HepG2 (cell line): Measurements from ENCODE around the gene RBM19. TPM values are rescaled to one million over a fixed set of nuclear protein-coding genes. Genes with fewer than 3 reads are reported as not detected.

Experiments used
- FOXK2 ChIP-seq: fragments of 450-650 bp; IDR thresholded peaks from 2 replicates; pipeline ENCODE4 v1.6.1; 2016
- HOXA7 ChIP-seq: sonication (generic); formaldehyde crosslinking; IDR thresholded peaks from 2 replicates; pipeline ENCODE4 v1.8.1; 2022; ENCODE audit warnings: mild to moderate bottlenecking, missing genetic modification reagents, moderate library complexity
- NFATC3 ChIP-seq: sonication (generic); formaldehyde crosslinking; IDR thresholded peaks from 2 replicates; pipeline ENCODE4 v1.5.1; 2020; ENCODE audit warnings: mild to moderate bottlenecking, missing genetic modification reagents
- NR2F6 ChIP-seq, 2 experiments: IDR thresholded peaks; 2 replicates each; pipeline ENCODE4 v1.6.1; 2016; ENCODE audit warnings: antibody characterized with exemption in 1 of 2, mild to moderate bottlenecking in 1 of 2
- ZFP36 ChIP-seq: fragments of 150-350 bp; IDR thresholded peaks from 2 replicates; pipeline ENCODE4 v1.6.1; 2018; ENCODE audit warnings: borderline replicate concordance, low read length, low read depth; ENCODE audit not compliant: partially characterized antibody
- ZNF326 ChIP-seq: sonication (generic); formaldehyde crosslinking; IDR thresholded peaks from 2 replicates; pipeline ENCODE4 v1.4.0; 2020; ENCODE audit warnings: missing genetic modification reagents, borderline replicate concordance
- polyA plus RNA-seq, 8 experiments: library from polyadenylated mRNA; depleted of rRNA in 3 of 8; stranded (reverse) in 7 of 8; unstranded in 1 of 8; fragments of >200 nt; fragmentation: Illumina TruSeq in 4 of 8; extraction: Trizol in 4 of 8; gene quantifications; 2 replicates each; pipeline versions ENCODE4 v1.2.1 to v1.2.3, GENCODE V29; 2011 to 2016; ENCODE audit warnings: low read depth in 4 of 8, missing spikeins in 1 of 8, mixed read lengths in 1 of 8; ENCODE audit not compliant: insufficient read depth in 1 of 8
- total RNA-seq, 5 experiments: library from RNA; depleted of rRNA; stranded (reverse); fragments of >200 nt; fragmentation: Illumina TruSeq; extraction: Trizol; gene quantifications; 2 replicates each; pipeline ENCODE4 v1.2.3, GENCODE V29; 2016; ENCODE audit warnings: low read depth in 1 of 5
- TF ChIP-seq, protein P1 (sequence below): sonication (generic); formaldehyde crosslinking; IDR thresholded peaks from 2 replicates; pipeline ENCODE4 v1.4.0; 2020; ENCODE audit warnings: missing genetic modification reagents
- TF ChIP-seq, protein P2 (sequence below): sonication (generic); formaldehyde crosslinking; IDR thresholded peaks from 2 replicates; pipeline ENCODE4 v1.4.0; 2020; ENCODE audit warnings: low read depth, mild to moderate bottlenecking, missing genetic modification reagents
- TF ChIP-seq, protein P3 (sequence below): sonication (generic); formaldehyde crosslinking; IDR thresholded peaks from 2 replicates; pipeline ENCODE4 v1.4.0; 2020; ENCODE audit warnings: missing genetic modification reagents
- TF ChIP-seq, protein P4 (sequence below): sonication (generic); formaldehyde crosslinking; IDR thresholded peaks from 2 replicates; pipeline ENCODE4 v1.5.1; 2020; ENCODE audit warnings: mild to moderate bottlenecking, moderate library complexity, missing genetic modification reagents
- TF ChIP-seq, protein P5 (sequence below): sonication (generic); formaldehyde crosslinking; IDR thresholded peaks from 2 replicates; pipeline ENCODE4 v1.9.0; 2021; ENCODE audit warnings: missing genetic modification reagents, borderline replicate concordance
- TF ChIP-seq, protein P6 (sequence below): sonication (generic); formaldehyde crosslinking; IDR thresholded peaks from 2 replicates; pipeline ENCODE4 v1.9.0; 2022; ENCODE audit warnings: missing genetic modification reagents, mild to moderate bottlenecking, borderline replicate concordance

RBM19 gene
- total and polyA plus RNA-seq, 2 of the 13 experiments (the other 11 are each of a cell fraction or from before 2014, with no cell fraction given), result 19.3 to 32.2 TPM

DNA sequence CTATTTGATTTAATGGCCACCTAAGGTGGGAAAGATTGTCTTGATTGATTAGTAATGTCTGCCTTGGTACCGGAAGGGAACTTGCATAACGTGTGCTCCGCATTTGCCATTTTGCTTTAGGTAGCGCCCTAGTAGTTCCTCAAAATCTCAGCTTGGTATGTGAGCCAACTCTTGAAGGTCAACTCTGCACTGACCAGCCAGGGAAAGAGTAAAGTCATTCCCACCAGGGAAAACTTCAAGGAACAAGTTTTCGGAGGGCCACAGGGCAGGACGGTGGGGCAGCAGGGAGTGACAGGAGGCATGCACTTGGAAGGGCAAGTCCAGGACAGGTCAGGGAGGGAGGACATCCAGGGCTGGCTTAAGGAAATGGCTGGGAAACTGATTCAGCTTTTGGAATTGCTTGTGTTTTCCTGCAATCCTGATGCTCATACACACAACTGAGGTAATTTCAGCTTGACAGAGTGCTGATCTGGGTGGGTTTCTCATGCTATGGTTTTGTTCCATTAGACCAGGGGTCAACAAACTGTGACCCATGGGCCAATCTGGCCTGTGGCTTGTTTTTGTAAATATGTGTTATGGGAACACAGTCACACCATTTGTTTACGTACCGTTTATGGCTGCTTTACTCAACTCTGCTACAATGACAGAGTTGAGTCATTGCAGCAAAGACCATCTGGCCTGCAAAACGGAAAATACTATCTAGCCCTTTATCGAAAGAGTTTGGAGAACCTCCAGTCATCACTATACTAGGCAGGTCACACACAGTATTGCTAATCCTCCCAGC, 184.5 kb downstream of the RBM19 start (continued):
- TF ChIP-seq, protein P1, sequence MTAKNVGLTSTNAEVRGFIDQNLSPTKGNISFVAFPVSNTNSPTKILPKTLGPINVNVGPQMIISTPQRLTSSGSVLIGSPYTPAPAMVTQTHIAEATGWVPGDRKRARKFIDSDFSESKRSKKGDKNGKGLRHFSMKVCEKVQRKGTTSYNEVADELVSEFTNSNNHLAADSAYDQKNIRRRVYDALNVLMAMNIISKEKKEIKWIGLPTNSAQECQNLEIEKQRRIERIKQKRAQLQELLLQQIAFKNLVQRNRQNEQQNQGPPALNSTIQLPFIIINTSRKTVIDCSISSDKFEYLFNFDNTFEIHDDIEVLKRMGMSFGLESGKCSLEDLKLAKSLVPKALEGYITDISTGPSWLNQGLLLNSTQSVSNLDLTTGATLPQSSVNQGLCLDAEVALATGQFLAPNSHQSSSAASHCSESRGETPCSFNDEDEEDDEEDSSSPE (CRISPR knock-in tag), result no peak
- TF ChIP-seq ZFP36 (no peak), ZNF326 (CRISPR knock-in tag) (no peak), HOXA7 (CRISPR knock-in tag) (no peak), FOXK2 (no peak), NR2F6 (IDR thresholded peaks at IDR 0.05) (peak; percentile 49), NR2F6 (CRISPR knock-in tag; IDR thresholded peaks at IDR 0.05) (0 out of 2 replicates have a peak, but pooled peaks have one; percentile 17), NFATC3 (no peak)
- TF ChIP-seq, protein P2, sequence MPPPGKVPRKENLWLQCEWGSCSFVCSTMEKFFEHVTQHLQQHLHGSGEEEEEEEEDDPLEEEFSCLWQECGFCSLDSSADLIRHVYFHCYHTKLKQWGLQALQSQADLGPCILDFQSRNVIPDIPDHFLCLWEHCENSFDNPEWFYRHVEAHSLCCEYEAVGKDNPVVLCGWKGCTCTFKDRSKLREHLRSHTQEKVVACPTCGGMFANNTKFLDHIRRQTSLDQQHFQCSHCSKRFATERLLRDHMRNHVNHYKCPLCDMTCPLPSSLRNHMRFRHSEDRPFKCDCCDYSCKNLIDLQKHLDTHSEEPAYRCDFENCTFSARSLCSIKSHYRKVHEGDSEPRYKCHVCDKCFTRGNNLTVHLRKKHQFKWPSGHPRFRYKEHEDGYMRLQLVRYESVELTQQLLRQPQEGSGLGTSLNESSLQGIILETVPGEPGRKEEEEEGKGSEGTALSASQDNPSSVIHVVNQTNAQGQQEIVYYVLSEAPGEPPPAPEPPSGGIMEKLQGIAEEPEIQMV (CRISPR knock-in tag), result no peak
- TF ChIP-seq, protein P3, sequence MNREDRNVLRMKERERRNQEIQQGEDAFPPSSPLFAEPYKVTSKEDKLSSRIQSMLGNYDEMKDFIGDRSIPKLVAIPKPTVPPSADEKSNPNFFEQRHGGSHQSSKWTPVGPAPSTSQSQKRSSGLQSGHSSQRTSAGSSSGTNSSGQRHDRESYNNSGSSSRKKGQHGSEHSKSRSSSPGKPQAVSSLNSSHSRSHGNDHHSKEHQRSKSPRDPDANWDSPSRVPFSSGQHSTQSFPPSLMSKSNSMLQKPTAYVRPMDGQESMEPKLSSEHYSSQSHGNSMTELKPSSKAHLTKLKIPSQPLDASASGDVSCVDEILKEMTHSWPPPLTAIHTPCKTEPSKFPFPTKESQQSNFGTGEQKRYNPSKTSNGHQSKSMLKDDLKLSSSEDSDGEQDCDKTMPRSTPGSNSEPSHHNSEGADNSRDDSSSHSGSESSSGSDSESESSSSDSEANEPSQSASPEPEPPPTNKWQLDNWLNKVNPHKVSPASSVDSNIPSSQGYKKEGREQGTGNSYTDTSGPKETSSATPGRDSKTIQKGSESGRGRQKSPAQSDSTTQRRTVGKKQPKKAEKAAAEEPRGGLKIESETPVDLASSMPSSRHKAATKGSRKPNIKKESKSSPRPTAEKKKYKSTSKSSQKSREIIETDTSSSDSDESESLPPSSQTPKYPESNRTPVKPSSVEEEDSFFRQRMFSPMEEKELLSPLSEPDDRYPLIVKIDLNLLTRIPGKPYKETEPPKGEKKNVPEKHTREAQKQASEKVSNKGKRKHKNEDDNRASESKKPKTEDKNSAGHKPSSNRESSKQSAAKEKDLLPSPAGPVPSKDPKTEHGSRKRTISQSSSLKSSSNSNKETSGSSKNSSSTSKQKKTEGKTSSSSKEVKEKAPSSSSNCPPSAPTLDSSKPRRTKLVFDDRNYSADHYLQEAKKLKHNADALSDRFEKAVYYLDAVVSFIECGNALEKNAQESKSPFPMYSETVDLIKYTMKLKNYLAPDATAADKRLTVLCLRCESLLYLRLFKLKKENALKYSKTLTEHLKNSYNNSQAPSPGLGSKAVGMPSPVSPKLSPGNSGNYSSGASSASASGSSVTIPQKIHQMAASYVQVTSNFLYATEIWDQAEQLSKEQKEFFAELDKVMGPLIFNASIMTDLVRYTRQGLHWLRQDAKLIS (CRISPR knock-in tag), result no peak
- TF ChIP-seq, protein P4, sequence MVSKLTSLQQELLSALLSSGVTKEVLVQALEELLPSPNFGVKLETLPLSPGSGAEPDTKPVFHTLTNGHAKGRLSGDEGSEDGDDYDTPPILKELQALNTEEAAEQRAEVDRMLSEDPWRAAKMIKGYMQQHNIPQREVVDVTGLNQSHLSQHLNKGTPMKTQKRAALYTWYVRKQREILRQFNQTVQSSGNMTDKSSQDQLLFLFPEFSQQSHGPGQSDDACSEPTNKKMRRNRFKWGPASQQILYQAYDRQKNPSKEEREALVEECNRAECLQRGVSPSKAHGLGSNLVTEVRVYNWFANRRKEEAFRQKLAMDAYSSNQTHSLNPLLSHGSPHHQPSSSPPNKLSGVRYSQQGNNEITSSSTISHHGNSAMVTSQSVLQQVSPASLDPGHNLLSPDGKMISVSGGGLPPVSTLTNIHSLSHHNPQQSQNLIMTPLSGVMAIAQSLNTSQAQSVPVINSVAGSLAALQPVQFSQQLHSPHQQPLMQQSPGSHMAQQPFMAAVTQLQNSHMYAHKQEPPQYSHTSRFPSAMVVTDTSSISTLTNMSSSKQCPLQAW, result no peak
- TF ChIP-seq, protein P5, sequence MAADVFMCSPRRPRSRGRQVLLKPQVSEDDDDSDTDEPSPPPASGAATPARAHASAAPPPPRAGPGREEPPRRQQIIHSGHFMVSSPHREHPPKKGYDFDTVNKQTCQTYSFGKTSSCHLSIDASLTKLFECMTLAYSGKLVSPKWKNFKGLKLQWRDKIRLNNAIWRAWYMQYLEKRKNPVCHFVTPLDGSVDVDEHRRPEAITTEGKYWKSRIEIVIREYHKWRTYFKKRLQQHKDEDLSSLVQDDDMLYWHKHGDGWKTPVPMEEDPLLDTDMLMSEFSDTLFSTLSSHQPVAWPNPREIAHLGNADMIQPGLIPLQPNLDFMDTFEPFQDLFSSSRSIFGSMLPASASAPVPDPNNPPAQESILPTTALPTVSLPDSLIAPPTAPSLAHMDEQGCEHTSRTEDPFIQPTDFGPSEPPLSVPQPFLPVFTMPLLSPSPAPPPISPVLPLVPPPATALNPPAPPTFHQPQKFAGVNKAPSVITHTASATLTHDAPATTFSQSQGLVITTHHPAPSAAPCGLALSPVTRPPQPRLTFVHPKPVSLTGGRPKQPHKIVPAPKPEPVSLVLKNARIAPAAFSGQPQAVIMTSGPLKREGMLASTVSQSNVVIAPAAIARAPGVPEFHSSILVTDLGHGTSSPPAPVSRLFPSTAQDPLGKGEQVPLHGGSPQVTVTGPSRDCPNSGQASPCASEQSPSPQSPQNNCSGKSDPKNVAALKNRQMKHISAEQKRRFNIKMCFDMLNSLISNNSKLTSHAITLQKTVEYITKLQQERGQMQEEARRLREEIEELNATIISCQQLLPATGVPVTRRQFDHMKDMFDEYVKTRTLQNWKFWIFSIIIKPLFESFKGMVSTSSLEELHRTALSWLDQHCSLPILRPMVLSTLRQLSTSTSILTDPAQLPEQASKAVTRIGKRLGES (CRISPR knock-in tag), result no peak
- TF ChIP-seq, protein P6, sequence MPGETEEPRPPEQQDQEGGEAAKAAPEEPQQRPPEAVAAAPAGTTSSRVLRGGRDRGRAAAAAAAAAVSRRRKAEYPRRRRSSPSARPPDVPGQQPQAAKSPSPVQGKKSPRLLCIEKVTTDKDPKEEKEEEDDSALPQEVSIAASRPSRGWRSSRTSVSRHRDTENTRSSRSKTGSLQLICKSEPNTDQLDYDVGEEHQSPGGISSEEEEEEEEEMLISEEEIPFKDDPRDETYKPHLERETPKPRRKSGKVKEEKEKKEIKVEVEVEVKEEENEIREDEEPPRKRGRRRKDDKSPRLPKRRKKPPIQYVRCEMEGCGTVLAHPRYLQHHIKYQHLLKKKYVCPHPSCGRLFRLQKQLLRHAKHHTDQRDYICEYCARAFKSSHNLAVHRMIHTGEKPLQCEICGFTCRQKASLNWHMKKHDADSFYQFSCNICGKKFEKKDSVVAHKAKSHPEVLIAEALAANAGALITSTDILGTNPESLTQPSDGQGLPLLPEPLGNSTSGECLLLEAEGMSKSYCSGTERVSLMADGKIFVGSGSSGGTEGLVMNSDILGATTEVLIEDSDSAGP (CRISPR knock-in tag), result no peak
